SK-N-SH treated with all-trans-retinoic acid at 6 μM for 48 hours (cell line): ENCODE results near the gene GBE1.

Experiments used
- ARNTL ChIP-seq: fragments of 450-650 bp; formaldehyde crosslinking; IDR thresholded peaks from 2 replicates; pipeline ENCODE4 v1.5.0; 2020; ENCODE audit warnings: low read depth, mild to moderate bottlenecking, moderate library complexity, borderline replicate concordance
- BACH2 ChIP-seq: fragments of 250-450 bp; sonication (Bioruptor Pico); IDR thresholded peaks from 2 replicates; pipeline ENCODE4 v1.9.0; 2021; ENCODE audit warnings: mild to moderate bottlenecking, borderline replicate concordance
- CSDC2 ChIP-seq: fragments of 250-450 bp; sonication (Bioruptor Pico); IDR thresholded peaks from 2 replicates; pipeline ENCODE4 v1.5.0; 2020; ENCODE audit warnings: mild to moderate bottlenecking, moderate library complexity
- OSR1 ChIP-seq: fragments of 250-450 bp; sonication (Bioruptor Pico); IDR thresholded peaks from 2 replicates; pipeline ENCODE4 v1.8.0; 2022; ENCODE audit warnings: moderate library complexity, mild to moderate bottlenecking, inconsistent platforms
- RARB ChIP-seq: fragments of 250-450 bp; sonication (Bioruptor Pico); IDR thresholded peaks from 2 replicates; pipeline ENCODE4 v1.8.0; 2021; ENCODE audit warnings: mild to moderate bottlenecking, moderate library complexity
- SNAI2 ChIP-seq: fragments of 250-450 bp; sonication (Bioruptor Pico); IDR thresholded peaks from 2 replicates; pipeline ENCODE4 v1.5.0; 2020; ENCODE audit warnings: mild to moderate bottlenecking, moderate library complexity
- TCF4 ChIP-seq: fragments of 250-450 bp; sonication (Bioruptor Pico); IDR thresholded peaks from 2 replicates; pipeline ENCODE4 v1.8.0; 2021; ENCODE audit warnings: mild to moderate bottlenecking, moderate library complexity, borderline replicate concordance
- TF ChIP-seq, protein P1 (sequence below): fragments of 250-450 bp; sonication (Bioruptor Pico); IDR thresholded peaks from 2 replicates; pipeline ENCODE4 v1.5.0; 2020; ENCODE audit warnings: mild to moderate bottlenecking, moderate library complexity
- TF ChIP-seq, protein P2 (sequence below): fragments of 250-450 bp; sonication (Bioruptor Pico); IDR thresholded peaks from 2 replicates; pipeline ENCODE4 v1.8.0; 2020; ENCODE audit warnings: mild to moderate bottlenecking, moderate library complexity, borderline replicate concordance
- TF ChIP-seq, protein P3 (sequence below): fragments of 250-450 bp; sonication (Bioruptor Pico); IDR thresholded peaks from 2 replicates; pipeline ENCODE4 v1.8.0; 2021; ENCODE audit warnings: low read depth, mild to moderate bottlenecking, moderate library complexity, borderline replicate concordance
- TF ChIP-seq, protein P4 (sequence below): fragments of 250-450 bp; sonication (Bioruptor Pico); IDR thresholded peaks from 2 replicates; pipeline ENCODE4 v1.5.1; 2020; ENCODE audit warnings: low read depth, mild to moderate bottlenecking, moderate library complexity

DNA sequence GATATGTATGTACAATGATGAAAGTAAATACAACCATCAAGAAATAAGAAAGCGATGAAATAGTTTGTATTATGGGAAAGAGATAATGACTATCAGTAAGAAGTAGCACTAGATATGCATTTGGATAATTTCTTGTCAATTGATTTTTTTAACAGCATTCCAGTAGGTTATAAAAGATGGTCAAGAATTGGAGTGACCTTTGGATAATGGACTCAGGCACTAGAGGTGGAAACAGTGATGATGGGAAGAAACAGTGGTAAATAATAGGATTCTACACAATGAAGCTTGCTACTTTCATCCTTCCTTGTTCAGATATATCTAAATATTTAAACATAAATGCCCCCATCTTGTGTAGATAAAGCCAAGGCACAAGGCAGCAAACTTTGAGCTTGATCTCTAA is 101.4 kb downstream of the GBE1 start:
- TF ChIP-seq, protein P1, sequence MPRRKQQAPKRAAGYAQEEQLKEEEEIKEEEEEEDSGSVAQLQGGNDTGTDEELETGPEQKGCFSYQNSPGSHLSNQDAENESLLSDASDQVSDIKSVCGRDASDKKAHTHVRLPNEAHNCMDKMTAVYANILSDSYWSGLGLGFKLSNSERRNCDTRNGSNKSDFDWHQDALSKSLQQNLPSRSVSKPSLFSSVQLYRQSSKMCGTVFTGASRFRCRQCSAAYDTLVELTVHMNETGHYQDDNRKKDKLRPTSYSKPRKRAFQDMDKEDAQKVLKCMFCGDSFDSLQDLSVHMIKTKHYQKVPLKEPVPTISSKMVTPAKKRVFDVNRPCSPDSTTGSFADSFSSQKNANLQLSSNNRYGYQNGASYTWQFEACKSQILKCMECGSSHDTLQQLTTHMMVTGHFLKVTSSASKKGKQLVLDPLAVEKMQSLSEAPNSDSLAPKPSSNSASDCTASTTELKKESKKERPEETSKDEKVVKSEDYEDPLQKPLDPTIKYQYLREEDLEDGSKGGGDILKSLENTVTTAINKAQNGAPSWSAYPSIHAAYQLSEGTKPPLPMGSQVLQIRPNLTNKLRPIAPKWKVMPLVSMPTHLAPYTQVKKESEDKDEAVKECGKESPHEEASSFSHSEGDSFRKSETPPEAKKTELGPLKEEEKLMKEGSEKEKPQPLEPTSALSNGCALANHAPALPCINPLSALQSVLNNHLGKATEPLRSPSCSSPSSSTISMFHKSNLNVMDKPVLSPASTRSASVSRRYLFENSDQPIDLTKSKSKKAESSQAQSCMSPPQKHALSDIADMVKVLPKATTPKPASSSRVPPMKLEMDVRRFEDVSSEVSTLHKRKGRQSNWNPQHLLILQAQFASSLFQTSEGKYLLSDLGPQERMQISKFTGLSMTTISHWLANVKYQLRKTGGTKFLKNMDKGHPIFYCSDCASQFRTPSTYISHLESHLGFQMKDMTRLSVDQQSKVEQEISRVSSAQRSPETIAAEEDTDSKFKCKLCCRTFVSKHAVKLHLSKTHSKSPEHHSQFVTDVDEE (CRISPR knock-in tag), result no peak
- no peak for TF ChIP-seq TCF4 (CRISPR knock-in tag)
- TF ChIP-seq SNAI2 (CRISPR knock-in tag), result no peak
- TF ChIP-seq, protein P2, sequence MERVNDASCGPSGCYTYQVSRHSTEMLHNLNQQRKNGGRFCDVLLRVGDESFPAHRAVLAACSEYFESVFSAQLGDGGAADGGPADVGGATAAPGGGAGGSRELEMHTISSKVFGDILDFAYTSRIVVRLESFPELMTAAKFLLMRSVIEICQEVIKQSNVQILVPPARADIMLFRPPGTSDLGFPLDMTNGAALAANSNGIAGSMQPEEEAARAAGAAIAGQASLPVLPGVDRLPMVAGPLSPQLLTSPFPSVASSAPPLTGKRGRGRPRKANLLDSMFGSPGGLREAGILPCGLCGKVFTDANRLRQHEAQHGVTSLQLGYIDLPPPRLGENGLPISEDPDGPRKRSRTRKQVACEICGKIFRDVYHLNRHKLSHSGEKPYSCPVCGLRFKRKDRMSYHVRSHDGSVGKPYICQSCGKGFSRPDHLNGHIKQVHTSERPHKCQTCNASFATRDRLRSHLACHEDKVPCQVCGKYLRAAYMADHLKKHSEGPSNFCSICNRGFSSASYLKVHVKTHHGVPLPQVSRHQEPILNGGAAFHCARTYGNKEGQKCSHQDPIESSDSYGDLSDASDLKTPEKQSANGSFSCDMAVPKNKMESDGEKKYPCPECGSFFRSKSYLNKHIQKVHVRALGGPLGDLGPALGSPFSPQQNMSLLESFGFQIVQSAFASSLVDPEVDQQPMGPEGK, result no peak
- TF ChIP-seq RARB (CRISPR knock-in tag), result no peak
- no peak for TF ChIP-seq OSR1
- TF ChIP-seq, protein P3, sequence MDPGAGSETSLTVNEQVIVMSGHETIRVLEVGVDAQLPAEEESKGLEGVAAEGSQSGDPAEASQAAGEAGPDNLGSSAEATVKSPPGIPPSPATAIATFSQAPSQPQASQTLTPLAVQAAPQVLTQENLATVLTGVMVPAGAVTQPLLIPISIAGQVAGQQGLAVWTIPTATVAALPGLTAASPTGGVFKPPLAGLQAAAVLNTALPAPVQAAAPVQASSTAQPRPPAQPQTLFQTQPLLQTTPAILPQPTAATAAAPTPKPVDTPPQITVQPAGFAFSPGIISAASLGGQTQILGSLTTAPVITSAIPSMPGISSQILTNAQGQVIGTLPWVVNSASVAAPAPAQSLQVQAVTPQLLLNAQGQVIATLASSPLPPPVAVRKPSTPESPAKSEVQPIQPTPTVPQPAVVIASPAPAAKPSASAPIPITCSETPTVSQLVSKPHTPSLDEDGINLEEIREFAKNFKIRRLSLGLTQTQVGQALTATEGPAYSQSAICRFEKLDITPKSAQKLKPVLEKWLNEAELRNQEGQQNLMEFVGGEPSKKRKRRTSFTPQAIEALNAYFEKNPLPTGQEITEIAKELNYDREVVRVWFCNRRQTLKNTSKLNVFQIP (CRISPR knock-in tag), result no peak
- no peak for TF ChIP-seq ARNTL (CRISPR knock-in tag)
- TF ChIP-seq CSDC2, result no peak
- TF ChIP-seq BACH2 (CRISPR knock-in tag), result no peak
- TF ChIP-seq, protein P4, sequence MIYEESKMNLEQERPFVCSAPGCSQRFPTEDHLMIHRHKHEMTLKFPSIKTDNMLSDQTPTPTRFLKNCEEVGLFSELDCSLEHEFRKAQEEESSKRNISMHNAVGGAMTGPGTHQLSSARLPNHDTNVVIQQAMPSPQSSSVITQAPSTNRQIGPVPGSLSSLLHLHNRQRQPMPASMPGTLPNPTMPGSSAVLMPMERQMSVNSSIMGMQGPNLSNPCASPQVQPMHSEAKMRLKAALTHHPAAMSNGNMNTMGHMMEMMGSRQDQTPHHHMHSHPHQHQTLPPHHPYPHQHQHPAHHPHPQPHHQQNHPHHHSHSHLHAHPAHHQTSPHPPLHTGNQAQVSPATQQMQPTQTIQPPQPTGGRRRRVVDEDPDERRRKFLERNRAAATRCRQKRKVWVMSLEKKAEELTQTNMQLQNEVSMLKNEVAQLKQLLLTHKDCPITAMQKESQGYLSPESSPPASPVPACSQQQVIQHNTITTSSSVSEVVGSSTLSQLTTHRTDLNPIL (CRISPR knock-in tag), result no peak
